Cerebellar cortex (tissue), 1 donor: ENCODE data around the gene SPRYD3.

Experiments
- DNase-seq: peaks from one replicate; pipeline ENCODE4 v3.0.0-alpha.2; 2015; ENCODE audit warnings: low spot score

SPRYD3 gene

GRCh38 chr12:53078425-53079225 lies 565 bp downstream of the SPRYD3 start:
- peak; percentile 37 for DNase-seq

GRCh38 chr12:53077030-53077429 lies 2.2 kb downstream of the SPRYD3 start:
- DNase-seq, result no peak

GRCh38 chr12:53076461-53076860 lies 2.7 kb downstream of the SPRYD3 start:
- no peak for DNase-seq

- no peak for DNase-seq
These were observed 4.2 kb downstream of the SPRYD3 start for GRCh38 chr12:53074999-53075370.

GRCh38 chr12:53074283-53074998 lies 4.7 kb downstream of the SPRYD3 start:
- no peak for DNase-seq

- no peak for DNase-seq
These were observed 5.3 kb downstream of the SPRYD3 start for GRCh38 chr12:53073881-53074280.

- DNase-seq, result no peak
These were observed 7.3 kb downstream of the SPRYD3 start for GRCh38 chr12:53071591-53072551.

- no peak for DNase-seq
These were observed 8.2 kb downstream of the SPRYD3 start for GRCh38 chr12:53070877-53071492.

GRCh38 chr12:53069621-53070410 lies 9.4 kb downstream of the SPRYD3 start:
- no peak for DNase-seq

- no peak for DNase-seq
These were observed 10.2 kb downstream of the SPRYD3 start for GRCh38 chr12:53068811-53069585.

- DNase-seq, result no peak
These were observed 11.0 kb downstream of the SPRYD3 start for GRCh38 chr12:53067993-53068770.

GRCh38 chr12:53067074-53067992 lies 11.9 kb downstream of the SPRYD3 start:
- DNase-seq, result no peak

GRCh38 chr12:53065975-53066931 lies 12.9 kb downstream of the SPRYD3 start:
- peak; percentile 80 for DNase-seq

- DNase-seq, result no peak
These were observed 13.7 kb downstream of the SPRYD3 start for GRCh38 chr12:53065470-53065869.

GRCh38 chr12:53064613-53065436 lies 14.4 kb downstream of the SPRYD3 start:
- no peak for DNase-seq
